Pons (tissue), 1 donor: ENCODE data around the gene FRMD1.
A peak's percentile ranks its signal among the peaks of the same experiment; 100 is the strongest.

Experiments used
- DNase-seq: peaks from one replicate; pipeline ENCODE4 v3.0.0-alpha.2; 2016; ENCODE audit warnings: low spot score

Gene FRMD1

DNA sequence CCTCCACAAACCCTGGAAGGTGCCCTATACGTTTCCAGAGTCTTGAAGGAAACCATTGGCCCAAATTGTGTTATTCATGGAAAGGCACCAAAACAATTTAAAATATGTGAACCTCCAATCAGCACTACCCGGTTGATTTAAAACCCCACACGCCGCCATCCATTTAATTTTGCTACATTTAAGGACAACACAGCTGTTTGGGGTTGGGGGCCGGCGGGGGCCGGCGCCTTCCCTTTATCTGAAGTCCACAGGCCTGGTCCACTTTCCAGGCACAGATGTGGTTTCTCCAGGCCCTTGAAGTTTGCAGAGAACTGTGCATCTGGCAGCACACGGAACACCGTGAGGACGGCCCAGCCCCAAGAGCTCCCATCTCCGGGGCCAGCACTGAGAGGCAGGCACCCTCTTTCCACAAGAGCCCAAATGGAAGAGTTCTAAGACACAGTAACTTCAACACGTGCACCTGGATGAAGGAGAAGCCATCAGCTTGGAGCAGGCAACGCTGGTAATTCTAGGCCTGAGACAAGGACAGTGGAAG is 16.8 kb upstream of the FRMD1 start:
- DNase-seq = no peak

- DNase-seq = no peak
Observed at GRCh38 chr6:168095171-168095691, 16.2 kb upstream of the FRMD1 start.

- DNase-seq = no peak
Observed at GRCh38 chr6:168093634-168094033, 14.6 kb upstream of the FRMD1 start.

DNA sequence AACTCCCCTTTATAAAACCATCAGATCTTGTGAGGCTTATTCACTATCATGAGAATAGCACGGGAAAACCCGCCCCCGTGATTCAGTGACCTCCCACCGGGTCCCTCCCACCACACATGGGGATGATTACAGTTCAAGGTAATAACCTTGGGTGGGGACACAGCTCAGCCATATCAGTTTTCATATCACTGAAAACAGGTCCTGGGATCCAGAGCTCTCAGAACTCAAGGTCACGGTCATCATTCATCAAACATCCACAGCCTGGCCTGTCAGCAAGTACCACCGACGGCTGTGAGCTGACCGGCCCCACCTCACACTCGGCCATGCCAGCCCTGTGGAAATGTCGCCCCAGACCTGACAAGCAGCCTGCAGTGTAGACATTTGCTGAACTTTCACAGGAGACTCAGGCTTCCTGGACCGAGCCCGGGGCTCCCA is 14.1 kb upstream of the FRMD1 start:
- DNase-seq = no peak

DNA sequence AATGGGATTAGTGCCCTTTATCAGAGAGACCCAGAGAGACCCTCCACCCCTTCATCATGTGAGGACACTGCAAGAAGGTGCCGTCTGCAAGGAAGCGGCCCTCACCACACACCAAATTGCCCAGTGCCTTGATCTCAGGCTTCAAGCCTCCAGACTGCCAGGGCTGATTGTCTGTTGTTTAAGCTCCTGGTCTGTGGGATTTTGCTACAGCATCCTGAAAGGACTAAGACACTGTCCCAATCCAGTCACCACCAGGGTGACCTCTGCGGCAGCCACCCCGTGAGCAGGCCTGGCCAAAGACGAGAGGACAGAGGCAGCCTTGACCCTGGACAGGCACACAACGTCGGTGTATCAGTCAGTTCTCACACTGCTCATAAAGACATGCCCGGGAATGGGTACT is 13.5 kb upstream of the FRMD1 start:
- DNase-seq = no peak

DNA sequence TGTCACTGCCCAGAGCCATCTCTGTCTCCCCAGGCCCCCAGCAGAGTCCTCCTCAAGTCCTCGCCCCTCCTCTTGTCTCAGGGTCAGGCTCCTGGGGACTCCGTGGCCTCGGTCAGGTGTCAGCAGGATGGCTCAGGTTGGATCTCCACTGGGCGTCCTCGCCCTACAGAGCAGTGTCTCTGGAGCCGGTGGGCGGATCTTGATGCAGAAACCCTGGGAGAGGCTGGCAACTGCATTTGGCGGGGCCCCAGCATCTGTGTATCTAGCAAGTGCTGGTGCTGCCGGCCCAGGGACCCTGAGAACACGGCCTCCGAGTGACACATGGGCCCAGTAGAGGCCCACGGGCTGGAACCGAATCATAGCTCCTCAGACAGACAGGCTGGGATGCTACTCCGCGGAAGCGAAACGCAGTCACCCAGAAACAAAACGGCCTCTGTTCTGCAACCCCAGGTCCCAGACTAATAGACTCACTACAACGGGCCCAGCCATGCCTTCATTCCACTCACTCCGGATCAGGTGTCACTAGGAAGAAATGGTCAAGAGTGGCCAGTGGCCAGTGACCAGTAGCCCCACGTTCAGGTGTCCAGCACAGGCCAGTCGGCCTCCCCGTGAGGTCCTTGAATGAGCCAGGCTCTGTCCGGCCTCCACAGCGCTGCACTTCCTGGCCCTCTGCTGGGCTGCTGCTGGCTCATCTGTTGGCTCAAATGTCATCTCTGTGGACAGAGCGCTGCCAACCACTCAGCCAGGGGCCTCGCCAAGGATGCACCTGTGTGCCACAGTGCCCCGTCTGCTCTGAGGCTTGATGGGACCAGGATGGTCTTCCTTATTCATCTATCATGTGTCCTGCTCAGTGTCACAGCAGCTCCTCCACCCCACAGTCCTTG is 12.6 kb upstream of the FRMD1 start:
- DNase-seq = no peak

DNA sequence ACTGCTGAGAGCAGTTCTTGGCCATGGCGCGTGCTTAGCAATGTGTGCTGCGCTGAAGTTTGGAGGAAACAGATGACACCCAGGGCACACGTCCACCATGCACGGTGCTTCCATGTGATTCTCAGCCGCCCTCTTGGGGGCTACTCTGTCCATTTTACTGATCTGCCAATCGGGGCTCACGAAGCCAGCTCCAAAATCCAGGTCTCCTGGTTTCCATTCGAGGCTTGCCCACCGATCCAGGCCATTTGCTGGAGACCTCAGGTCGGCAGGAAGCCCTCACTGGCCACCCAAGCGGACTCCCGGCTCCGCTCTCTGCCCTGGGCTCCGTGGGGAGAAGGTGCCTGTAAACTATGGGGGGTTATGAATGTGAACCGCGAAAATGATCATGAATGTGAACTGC is 11.7 kb upstream of the FRMD1 start:
- no peak for DNase-seq

DNA sequence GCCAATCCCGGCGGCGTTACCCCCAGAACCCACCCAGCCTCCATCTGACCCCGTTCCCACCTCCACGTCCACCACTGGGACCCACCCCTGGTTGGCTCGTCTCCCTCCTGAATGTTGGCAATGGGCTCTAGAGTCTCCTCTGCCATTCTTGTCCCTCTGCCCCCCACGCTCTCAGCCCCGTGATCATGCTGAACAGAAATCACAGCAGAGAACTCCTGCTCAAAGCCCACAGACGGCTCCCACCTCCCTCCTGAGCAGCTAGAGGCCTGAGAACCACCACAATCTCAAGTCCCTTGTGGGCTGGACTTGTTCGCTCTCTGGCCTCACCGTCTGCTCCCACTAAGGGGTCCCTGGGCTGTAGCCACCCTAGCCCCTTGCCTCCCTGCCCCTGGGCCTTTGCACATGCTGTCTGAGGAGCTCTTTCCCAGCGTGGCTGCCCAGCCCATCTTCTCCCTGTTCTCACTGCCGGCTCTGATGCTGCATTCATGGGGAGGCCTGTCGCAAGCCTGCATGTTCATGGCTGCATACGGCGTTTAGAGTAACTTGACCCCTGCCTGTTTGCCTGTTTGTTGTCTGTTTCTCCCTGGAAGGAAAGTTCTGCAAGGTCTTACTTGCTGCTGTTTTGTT is 11.2 kb upstream of the FRMD1 start:
- DNase-seq = no peak

DNA sequence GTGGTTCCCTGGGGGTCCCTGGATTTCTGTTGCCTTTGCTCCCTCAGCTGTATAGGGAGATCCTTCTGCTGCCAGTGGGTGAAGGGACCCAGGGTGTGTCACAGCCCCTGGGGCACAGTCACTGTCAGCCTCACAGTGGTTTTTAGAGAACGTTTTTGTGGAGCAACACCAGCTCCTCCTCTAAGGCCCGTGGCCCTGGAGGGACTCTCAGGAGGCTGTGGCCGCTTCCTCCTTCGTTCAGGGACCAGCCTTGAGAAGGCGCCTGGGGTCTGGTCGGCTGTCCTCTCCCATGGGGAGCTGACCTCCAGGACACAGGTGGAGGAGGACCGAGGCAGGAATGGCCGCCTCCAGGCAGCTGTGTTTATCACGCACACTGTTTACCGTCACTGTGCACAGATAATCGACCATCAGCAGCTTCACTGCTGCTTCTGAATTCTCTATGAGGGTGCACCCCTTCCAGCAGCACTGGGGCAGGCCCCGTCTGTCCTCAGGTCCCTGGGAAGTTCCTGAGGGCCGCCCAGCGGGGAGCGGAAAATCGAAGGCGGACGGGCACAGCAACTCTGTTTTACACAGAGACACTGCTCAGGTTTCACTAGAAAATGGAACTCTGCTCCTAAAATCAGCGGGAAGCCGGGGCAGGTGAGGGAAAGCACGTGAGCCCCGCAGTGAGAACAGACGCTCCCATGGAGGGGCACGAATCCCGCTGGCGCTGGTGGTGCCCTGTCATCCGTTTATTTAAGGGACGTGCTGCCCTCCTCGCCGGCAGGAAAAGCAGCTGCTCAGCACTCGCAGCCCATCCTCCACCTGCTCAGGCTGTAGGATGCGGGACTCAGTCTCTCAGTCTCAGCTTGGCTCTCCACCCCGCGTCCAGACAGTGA is 10.4 kb upstream of the FRMD1 start:
- no peak for DNase-seq

DNA sequence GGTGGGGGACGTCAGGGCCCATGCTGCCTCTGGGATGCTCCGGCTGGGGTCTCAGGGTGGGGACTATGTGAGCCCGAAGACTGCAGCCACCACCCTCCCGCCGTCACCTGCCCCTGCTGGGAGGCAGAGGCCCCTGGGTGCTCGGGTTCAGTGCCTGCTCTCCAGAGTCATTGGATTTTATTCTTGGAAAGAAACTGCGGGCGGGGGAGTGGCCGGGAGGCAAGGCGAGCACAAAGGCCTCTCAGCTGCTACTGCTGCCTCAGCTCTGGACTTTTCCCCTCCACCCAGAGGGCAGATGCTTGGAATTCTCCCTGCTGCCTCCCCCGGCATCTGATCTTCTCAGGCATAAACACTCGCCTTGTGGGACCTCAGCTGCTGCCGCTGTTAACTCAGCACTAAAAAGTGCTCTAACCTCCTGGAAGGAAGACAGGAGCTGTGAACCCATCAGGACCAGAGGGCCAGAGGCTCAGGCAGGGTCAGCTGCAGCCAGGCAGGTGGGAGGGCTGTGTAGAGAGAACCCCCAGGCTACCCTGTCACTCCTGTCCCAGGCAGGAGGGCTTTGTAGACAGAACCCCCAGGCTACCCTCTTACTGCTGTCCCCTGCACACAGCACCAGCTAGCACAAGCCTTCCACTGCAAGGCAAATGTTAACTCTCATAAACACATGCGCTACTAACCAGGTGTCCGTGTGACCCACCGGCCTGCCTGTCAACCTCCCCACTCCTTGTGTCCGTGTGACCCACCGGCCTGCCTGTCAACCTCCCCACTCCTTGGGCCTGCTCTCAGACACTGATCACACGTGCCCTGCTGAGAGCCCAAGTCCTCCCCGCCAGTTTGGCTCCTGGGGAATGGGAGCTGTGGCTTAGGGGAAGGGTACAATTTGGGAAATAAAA is 9.4 kb upstream of the FRMD1 start:
- DNase-seq = peak; percentile 22

- DNase-seq = no peak
Observed at GRCh38 chr6:168087436-168088160, 8.6 kb upstream of the FRMD1 start.

GRCh38 chr6:168086616-168087015 is 7.6 kb upstream of the FRMD1 start:
- no peak for DNase-seq

GRCh38 chr6:168086066-168086465 is 7.1 kb upstream of the FRMD1 start:
- no peak for DNase-seq

DNA sequence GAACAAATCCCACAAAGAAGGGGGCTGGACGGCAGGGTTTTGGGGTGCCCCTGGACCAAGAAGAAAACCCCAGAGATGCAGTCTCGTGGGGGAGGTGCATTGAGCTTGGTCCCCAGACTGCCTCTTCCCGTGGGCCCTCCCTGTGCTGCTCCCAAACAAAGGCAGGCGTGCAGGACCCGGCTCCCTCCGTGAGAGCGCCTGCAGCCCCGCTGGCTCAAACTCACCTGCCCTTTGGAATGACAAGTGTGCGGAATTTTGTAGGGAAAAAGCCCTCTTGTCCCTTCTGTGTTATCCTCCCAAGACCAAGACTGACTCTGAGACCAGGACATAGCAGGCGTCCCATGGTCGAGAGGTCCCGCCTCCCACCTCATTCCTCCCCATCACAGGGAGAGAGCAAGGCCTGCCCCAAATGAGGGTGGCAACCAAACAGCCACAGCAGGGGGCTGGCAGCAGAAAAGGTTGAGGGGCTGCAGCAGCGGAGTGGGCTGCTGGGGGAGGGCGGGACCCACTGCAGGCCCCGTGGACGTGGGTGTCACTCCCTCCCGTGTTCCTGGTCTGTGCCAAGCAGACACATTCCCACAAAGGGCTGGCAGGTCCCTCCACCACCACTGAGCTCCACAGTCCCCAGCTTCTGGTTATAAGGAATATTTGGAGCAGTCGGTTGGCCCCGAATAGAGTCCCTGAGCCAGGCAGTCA is 5.6 kb upstream of the FRMD1 start:
- no peak for DNase-seq

- no peak for DNase-seq
Observed at GRCh38 chr6:168083514-168083885, 4.5 kb upstream of the FRMD1 start.

DNA sequence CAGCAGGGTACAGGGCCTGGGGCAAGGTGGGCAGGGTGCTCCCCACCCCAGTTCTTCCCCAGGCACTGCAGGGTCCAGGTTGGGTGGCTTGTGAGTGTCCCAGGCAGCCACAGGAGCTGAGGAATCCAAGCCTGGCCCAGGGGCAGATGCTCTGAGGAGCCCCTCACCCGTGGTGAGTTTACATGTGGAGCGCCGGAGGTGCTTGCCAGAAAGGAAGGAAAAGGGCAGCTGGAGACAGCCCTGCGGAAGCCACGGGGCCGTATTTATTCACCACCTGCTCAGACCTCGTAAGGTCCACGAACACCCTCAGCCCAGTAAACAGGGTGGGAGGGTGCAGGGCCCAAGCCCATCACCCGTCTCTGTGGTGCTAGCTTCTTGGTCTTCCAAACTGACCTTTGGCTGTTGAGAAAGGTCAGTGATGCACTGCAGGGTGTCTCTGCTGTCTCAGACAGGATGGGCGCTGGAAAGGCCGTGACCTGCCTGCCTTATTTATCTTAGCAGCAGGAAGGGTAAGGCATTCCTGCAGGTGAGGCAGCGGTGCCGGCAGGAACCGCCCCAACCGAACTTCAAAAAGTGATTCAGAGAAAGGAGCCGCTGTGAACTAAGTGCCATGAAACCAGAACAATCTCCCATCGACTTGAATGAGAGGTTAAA is 4.0 kb upstream of the FRMD1 start:
- DNase-seq = no peak

GRCh38 chr6:168081858-168082546 is 3.0 kb upstream of the FRMD1 start:
- DNase-seq = no peak

DNA sequence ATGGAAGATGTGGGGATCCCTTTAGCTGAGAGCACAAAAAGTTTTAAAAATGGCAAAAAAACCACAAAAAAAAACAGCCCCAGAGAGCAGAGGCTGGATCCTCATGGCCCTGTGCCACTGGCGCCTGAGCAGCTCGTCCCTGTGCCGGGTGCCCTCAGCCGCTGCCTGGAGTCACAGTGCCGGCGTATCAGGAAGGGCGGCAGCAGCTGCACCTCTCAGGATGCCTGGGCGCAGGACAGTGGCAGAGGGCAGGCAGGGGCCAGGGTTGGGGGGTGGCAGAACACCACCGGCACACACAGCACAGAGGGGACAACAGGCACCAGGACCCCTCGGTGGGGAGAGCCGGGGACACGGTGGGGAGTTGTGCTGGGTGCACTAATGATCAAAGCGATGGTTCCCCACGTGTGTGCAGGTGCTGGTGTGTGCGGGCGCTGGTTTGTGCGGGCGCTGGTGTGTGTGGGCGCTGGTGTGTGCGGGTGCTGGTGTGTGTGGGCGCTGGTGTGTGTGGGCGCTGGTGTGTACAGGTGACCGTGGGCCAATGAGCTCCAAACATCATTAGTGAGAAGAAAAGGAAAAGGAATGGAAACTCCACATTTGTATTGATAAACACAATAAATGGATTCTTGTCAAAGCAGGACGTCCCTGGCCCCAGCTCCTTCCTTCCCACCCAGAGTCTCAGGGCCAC is 1.5 kb upstream of the FRMD1 start:
- no peak for DNase-seq
